MM.1S (cell line): Measurements from ENCODE around the gene FOXP4.

Source experiments
- DNase-seq: peaks from one replicate; pipeline ENCODE4 v3.0.0-alpha.2; 2015
- H2AFZ ChIP-seq: fragments of 300-600 bp; sonication (generic); 2 replicates; pipeline ENCODE4 v1.6.0; 2016; ENCODE audit warnings: antibody characterized with exemption, low read length
- H3F3A ChIP-seq: fragments of 300-600 bp; sonication (generic); 2 replicates; pipeline ENCODE4 v1.6.1; 2016; ENCODE audit warnings: mild to moderate bottlenecking, antibody characterized with exemption, low read length, moderate library complexity, mixed read lengths; ENCODE audit not compliant: insufficient read depth
- H3K27ac ChIP-seq: fragments of 300-600 bp; sonication (generic); 2 replicates; pipeline ENCODE4 v1.5.1; 2016; ENCODE audit warnings: mild to moderate bottlenecking, low read length
- H3K27me3 ChIP-seq: fragments of 300-600 bp; sonication (generic); replicated peaks from 2 replicates; pipeline ENCODE4 v1.6.0; 2016; ENCODE audit warnings: low read length; ENCODE audit not compliant: insufficient read depth
- H3K36me3 ChIP-seq: fragments of 300-600 bp; sonication (generic); replicated peaks from 2 replicates; pipeline ENCODE4 v1.6.1; 2016; ENCODE audit warnings: mild to moderate bottlenecking, low read length, mixed read lengths; ENCODE audit not compliant: insufficient read depth
- H3K4me1 ChIP-seq: fragments of 300-600 bp; sonication (generic); 2 replicates; pipeline ENCODE4 v1.6.1; 2016; ENCODE audit warnings: low read length, mixed read lengths
- H3K4me2 ChIP-seq: fragments of 300-600 bp; sonication (generic); 2 replicates; pipeline ENCODE4 v1.6.0; 2016; ENCODE audit warnings: low read depth, low read length
- H3K4me3 ChIP-seq: fragments of 300-600 bp; sonication (generic); 2 replicates; pipeline ENCODE4 v1.5.1; 2016; ENCODE audit warnings: low read length, mixed read lengths
- H3K79me2 ChIP-seq: fragments of 300-600 bp; sonication (generic); 2 replicates; pipeline ENCODE4 v1.6.1; 2016; ENCODE audit warnings: mixed run types, low read length, mixed read lengths
- H3K9ac ChIP-seq: fragments of 300-600 bp; sonication (generic); 2 replicates; pipeline ENCODE4 v1.6.1; 2016; ENCODE audit warnings: low read length, mixed read lengths
- H3K9me2 ChIP-seq: fragments of 300-600 bp; sonication (generic); replicated peaks from 2 replicates; pipeline ENCODE4 v1.6.1; 2016; ENCODE audit warnings: mild to moderate bottlenecking, low read length, mixed read lengths; ENCODE audit not compliant: insufficient read depth
- H3K9me3 ChIP-seq: fragments of 300-600 bp; sonication (generic); replicated peaks from 2 replicates; pipeline ENCODE4 v1.6.1; 2016; ENCODE audit warnings: mild to moderate bottlenecking, low read length, mixed read lengths; ENCODE audit not compliant: insufficient read depth
- H4K20me1 ChIP-seq: fragments of 300-600 bp; sonication (generic); 2 replicates; pipeline ENCODE4 v1.6.1; 2016; ENCODE audit warnings: mild to moderate bottlenecking, low read length, moderate library complexity, mixed read lengths; ENCODE audit not compliant: insufficient read depth
- EZH2 ChIP-seq: fragments of 300-600 bp; sonication (generic); optimal IDR thresholded peaks from 2 replicates; pipeline ENCODE3; 2017; ENCODE audit warnings: low read depth, mild to moderate bottlenecking, antibody characterized with exemption, low read length, mixed read lengths
- EZH2phosphoT487 ChIP-seq: fragments of 300-600 bp; sonication (generic); IDR thresholded peaks from 2 replicates; pipeline ENCODE4 v1.6.1; 2018; ENCODE audit warnings: antibody characterized with exemption, low read length
- TF ChIP-seq, protein P1 (sequence below): fragments of 300-600 bp; sonication (generic); IDR thresholded peaks from 2 replicates; pipeline ENCODE4 v1.5.1; 2016; ENCODE audit warnings: antibody characterized with exemption, low read length, mixed read lengths

FOXP4 gene

DNA sequence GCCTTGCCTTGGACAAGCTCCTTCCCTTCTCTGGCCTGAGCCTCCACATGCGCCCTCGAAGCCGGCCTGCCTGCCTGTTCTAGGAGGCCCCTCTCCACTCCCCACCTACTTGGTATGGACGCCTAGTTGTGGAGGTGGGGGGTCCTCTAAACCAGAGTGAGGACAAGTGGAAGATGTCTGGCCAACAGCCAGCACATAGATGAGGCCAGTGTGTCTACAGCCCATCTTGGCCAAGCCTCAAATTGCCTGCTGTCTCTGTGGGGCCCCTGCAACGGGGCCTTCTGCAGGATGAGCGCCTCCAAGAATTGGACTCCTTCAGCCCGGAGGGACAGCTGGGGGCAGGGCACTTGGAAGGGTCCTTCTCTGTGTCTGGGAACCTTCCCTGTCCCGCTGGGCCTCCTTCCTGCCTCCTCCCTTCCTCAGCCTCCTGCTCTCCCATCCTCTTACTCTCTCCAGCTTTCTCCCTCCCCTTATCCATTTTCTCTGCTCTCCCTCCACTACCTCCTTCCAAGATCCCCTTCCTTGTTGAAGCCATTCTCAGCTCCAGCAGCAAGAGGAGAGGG, 93.7 kb downstream of the FOXP4 start:
- no peaks in the 10 kb centered on the region for H3K4me1 ChIP-seq
- H3K27me3 ChIP-seq = peaks cover 91% of the 10 kb centered on the region
- DNase-seq = no peak
- H3K4me2 ChIP-seq = no peak overlapping the region
- H4K20me1 ChIP-seq = no peaks in the 10 kb centered on the region
- no peaks in the 10 kb centered on the region for H3K79me2 ChIP-seq
- TF ChIP-seq EZH2 = no peak
- no peak for TF ChIP-seq EZH2phosphoT487
- TF ChIP-seq, protein P1, sequence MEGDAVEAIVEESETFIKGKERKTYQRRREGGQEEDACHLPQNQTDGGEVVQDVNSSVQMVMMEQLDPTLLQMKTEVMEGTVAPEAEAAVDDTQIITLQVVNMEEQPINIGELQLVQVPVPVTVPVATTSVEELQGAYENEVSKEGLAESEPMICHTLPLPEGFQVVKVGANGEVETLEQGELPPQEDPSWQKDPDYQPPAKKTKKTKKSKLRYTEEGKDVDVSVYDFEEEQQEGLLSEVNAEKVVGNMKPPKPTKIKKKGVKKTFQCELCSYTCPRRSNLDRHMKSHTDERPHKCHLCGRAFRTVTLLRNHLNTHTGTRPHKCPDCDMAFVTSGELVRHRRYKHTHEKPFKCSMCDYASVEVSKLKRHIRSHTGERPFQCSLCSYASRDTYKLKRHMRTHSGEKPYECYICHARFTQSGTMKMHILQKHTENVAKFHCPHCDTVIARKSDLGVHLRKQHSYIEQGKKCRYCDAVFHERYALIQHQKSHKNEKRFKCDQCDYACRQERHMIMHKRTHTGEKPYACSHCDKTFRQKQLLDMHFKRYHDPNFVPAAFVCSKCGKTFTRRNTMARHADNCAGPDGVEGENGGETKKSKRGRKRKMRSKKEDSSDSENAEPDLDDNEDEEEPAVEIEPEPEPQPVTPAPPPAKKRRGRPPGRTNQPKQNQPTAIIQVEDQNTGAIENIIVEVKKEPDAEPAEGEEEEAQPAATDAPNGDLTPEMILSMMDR = no peak
- H3F3A ChIP-seq = no peaks in the 10 kb centered on the region
- H3K4me3 ChIP-seq = no peak overlapping the region
- no peaks in the 10 kb centered on the region for H3K9me2 ChIP-seq
- H3K27ac ChIP-seq = no peak overlapping the region
- no peak overlapping the region for H2AFZ ChIP-seq
- no peaks in the 10 kb centered on the region for H3K9me3 ChIP-seq
- no peak overlapping the region for H3K9ac ChIP-seq
- no peaks in the 10 kb centered on the region for H3K36me3 ChIP-seq

DNA sequence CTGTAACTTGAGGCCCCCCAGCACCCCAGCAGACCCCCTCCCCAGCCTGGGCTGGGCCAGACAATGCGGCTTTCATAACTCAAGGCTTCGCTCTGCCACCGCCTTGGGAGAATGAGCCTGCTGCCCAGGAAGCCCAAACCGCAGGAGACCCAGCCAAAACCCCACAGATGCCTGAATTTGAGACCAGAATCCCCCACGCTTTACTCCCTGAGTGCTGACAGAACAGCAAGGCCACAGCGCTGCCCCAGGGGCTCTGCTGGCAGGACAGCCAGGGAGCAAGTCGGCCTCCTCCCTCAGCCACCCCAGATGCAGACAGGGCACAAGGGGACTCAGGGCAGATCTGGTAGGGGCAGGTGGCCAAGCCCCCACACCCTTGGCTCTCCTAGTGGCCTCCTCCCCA, 94.2 kb downstream of the FOXP4 start:
- Histone ChIP-seq H3K4me3 (no peak overlapping the region), H4K20me1 (no peaks in the 10 kb centered on the region), H3K9me3 (no peaks in the 10 kb centered on the region), H3K79me2 (no peaks in the 10 kb centered on the region), H3K27me3 (peaks cover 97% of the 10 kb centered on the region), H2AFZ (no peak overlapping the region), H3K9ac (no peak overlapping the region), H3F3A (no peaks in the 10 kb centered on the region), H3K4me1 (no peaks in the 10 kb centered on the region), H3K36me3 (no peaks in the 10 kb centered on the region), H3K4me2 (no peak overlapping the region), H3K9me2 (no peaks in the 10 kb centered on the region), H3K27ac (no peak overlapping the region)
- DNase-seq = no peak
- TF ChIP-seq EZH2phosphoT487 (no peak), EZH2 (no peak)
- TF ChIP-seq, protein P1 = no peak

DNA sequence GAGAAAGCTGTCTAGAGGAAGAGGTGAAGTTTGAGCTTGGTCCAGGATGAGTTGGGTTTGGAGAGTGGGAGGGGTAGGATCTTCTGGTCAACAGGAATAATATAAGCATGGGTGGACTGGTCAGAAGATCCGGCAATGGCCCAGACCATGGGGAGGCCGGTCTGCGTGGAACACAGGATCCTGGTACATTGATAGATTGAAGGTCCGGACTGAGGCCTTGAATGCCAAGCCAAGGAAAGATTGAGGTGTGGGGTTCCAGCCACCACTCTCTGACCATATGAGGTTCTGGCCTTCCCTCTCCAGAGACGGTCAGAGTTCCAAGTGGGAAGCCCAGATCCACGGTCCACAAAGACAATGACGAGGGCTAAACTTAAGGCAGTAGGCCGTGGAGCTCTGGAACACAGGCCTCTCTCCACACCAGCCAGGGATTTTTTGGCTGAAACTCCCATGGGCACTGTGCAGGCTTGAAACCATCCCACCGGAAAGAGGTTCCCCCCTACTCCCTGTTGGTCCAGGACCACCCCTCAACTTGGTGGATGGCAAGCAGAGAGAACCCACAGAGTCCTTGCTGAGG, 95.3 kb downstream of the FOXP4 start:
- H3K4me1 ChIP-seq = no peaks in the 10 kb centered on the region
- H3K27me3 ChIP-seq = peaks cover 97% of the 10 kb centered on the region
- no peak overlapping the region for H3K4me2 ChIP-seq
- no peaks in the 10 kb centered on the region for H3K79me2 ChIP-seq
- no peak overlapping the region for H2AFZ ChIP-seq
- TF ChIP-seq, protein P1 = no peak
- TF ChIP-seq EZH2 = no peak
- TF ChIP-seq EZH2phosphoT487 = no peak
- H3K9me3 ChIP-seq = no peaks in the 10 kb centered on the region
- no peak overlapping the region for H3K4me3 ChIP-seq
- no peaks in the 10 kb centered on the region for H3F3A ChIP-seq
- no peaks in the 10 kb centered on the region for H3K9me2 ChIP-seq
- no peaks in the 10 kb centered on the region for H3K36me3 ChIP-seq
- DNase-seq = no peak
- H4K20me1 ChIP-seq = no peaks in the 10 kb centered on the region
- H3K9ac ChIP-seq = no peak overlapping the region
- no peak overlapping the region for H3K27ac ChIP-seq
